Mucosa of rectum (tissue), 2 donors: Measurements from ENCODE around the gene ENTPD3.

Experiments
- H3K27ac ChIP-seq, 2 donors: one replicate each; pipeline ENCODE4 v1.7.0; 2013; ENCODE audit warnings: inconsistent platforms in 2 of 2, low read depth in 2 of 2, low read length in 2 of 2
- H3K27me3 ChIP-seq, 2 donors: one replicate each; pipeline ENCODE4 v1.7.0; 2013; ENCODE audit warnings: low read length in 2 of 2; ENCODE audit not compliant: control insufficient read depth in 2 of 2, insufficient read depth in 2 of 2
- H3K36me3 ChIP-seq, 2 donors: one replicate each; pipeline ENCODE4 v1.7.0; 2013; ENCODE audit warnings: low read length in 2 of 2; ENCODE audit not compliant: control insufficient read depth in 2 of 2, insufficient read depth in 2 of 2
- H3K4me1 ChIP-seq, 2 donors: one replicate each; pipeline ENCODE4 v1.7.0; 2013; ENCODE audit warnings: low read length in 2 of 2, mild to moderate bottlenecking in 1 of 2; ENCODE audit not compliant: control insufficient read depth in 2 of 2, insufficient read depth in 2 of 2
- H3K4me3 ChIP-seq, 2 donors: one replicate each; pipeline ENCODE4 v1.7.0; 2013; ENCODE audit warnings: low read length in 2 of 2
- H3K9ac ChIP-seq, 2 donors: one replicate each; pipeline ENCODE4 v1.7.0; 2013; ENCODE audit warnings: low read length in 2 of 2, low read depth in 1 of 2, mild to moderate bottlenecking in 1 of 2
- H3K9me3 ChIP-seq, 2 donors: one replicate each; pipeline ENCODE4 v1.7.0; 2013; ENCODE audit warnings: low read length in 2 of 2; ENCODE audit not compliant: control insufficient read depth in 2 of 2
- donor health status: healthy.
- donor health status: Normal muscosa, but diverticular disease.

The ENTPD3 gene

DNA sequence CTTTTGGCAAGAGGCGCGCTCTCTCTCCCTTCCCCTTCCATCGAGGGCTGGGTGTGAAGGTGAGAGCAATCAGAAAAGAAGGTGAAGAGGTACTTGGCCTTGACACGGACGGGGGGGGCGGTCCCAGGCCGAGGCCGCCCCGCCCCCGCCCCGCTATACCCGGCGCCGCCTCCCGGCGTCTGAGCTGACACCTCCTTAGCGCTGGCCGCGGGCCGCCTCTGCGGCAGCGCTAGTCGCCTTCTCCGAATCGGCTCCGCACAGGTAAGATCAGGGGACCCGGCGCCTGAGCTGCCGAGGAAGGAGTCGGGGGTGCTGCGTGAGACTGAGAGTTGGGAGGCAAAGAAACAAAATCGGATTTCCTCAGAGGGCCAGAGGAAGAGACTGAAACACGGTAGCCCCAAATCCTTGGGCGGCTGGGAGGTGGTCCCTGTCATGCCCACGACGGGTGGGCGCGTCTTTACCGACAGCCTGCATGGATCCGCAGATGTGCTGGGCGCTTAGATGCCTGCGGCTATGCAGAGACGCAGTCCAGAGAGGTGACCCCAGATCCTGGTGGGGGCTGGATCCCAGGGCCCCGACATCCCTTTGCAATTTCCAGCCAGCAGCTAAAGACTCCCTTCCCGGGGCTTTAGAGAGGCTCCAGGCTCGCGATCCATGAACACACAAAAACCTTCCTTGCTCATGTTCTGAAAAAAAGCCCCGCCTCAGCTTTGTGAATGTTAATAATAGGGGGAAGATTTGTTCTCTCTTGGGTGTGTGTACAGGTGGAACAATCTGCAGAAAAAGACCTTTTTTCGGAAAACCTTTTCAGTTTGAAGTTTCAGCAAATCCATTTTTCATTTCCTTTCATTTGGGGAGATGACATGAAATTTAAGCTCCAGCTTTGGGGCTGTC lies at the start of gene ENTPD3:
Gene ENTPD3 (plus strand): TSS at position 184 of the 894 bp plus-strand sequence. CDS start 874 bp downstream, outside the sequence.
- Histone ChIP-seq H3K27me3 (peaks cover 0 to 7% of the 10 kb centered on the region in 2 donors), H3K36me3 (no peaks in the 10 kb centered on the region), H3K9ac (peak within 1 kb of the TSS in 1 of 2 donors; percentile 54), H3K27ac (no peak within 1 kb of the TSS), H3K4me1 (peaks cover 0 to 3% of the 10 kb centered on the region in 2 donors), H3K4me3 (peak within 1 kb of the TSS; percentile 62 to 63), H3K9me3 (no peaks in the 10 kb centered on the region)

- H3K9ac ChIP-seq = no peak overlapping the region
These were observed 47.1 kb upstream of the ENTPD3 start for GRCh38 chr3:40339871-40340270.

DNA sequence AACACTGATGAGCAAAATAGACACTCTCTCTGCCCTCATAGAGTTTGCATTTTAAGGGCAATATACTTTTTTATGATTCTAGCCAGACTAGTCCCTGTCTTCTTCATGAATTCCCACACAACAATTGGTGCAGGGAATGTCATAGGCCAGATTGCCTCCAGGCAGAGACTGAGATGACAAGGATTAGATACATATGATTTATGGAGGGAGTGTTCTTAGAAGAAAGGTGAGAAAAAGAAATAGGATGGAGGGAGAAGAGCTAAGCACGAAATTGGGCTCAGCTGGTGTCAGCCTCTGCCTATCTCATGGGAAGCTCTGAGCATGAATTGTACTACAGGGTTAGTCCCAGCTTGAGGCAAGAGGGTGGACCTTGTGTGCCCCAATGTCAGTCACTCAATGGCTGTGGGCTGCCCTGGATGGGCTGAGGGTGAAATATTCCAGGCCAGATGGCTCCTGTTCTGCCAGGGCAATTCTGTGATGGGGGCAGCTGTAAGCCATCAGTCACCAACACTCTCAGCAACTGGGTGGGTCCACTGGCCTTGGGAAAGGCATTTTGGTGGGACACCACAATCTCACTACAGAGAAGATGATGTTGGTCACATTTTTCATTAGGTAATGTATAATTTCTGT lies 46.3 kb upstream of the ENTPD3 start:
- no peaks in the 10 kb centered on the region for H3K9me3 ChIP-seq

More at GRCh38 chr3:40339871-40340270, 47.1 kb upstream of the ENTPD3 start:
- Histone ChIP-seq H3K27ac (no peak overlapping the region), H3K4me3 (no peak overlapping the region), H3K27me3 (no peaks in the 10 kb centered on the region), H3K36me3 (no peaks in the 10 kb centered on the region), H3K4me1 (no peaks in the 10 kb centered on the region), H3K9me3 (no peaks in the 10 kb centered on the region)

DNA sequence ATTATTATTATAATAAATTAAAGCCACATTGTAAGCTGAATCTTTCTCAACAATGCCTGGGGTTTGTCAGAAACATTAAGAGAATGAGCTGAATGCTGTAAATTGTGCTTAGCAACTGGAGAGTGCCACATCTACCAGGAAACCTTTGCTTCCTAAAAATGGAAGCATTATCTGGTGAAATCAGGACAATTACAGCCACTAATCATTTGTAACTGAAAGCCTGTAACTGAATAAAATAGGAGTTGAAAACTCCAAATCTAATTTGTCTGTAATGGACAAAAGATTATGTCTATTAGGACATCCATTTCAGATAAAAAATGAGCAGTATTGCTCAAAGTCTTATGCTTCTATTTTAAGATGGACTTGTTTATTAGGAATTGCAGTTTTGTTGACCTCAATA lies 45.3 kb upstream of the ENTPD3 start:
- Histone ChIP-seq H3K4me3 (no peak overlapping the region), H3K4me1 (no peaks in the 10 kb centered on the region), H3K36me3 (no peaks in the 10 kb centered on the region), H3K27ac (no peak overlapping the region), H3K9me3 (no peaks in the 10 kb centered on the region), H3K9ac (no peak overlapping the region), H3K27me3 (no peaks in the 10 kb centered on the region)

More for the DNA sequence above, 46.3 kb upstream of the ENTPD3 start:
- Histone ChIP-seq H3K9ac (no peak overlapping the region), H3K27ac (no peak overlapping the region), H3K4me3 (no peak overlapping the region), H3K4me1 (no peaks in the 10 kb centered on the region), H3K36me3 (no peaks in the 10 kb centered on the region), H3K27me3 (no peaks in the 10 kb centered on the region)

DNA sequence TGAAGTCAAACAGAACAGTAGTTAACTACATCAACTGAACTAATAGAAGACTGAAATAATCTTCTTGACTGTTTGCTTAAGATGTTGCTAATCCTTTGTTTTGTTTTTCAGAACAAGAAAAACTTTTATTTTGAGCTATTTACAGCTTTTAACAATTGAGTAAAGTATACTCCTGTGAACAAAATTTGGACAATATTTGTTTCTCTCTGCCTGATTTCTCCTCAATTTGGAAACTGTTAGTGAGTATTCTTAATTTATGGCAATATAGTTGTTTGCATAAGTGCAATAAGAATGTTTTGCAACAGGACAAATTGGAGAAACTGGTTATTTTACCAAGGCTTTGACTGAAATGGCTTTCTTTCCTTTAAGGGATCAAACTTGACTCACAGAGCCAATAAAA lies 36.5 kb upstream of the ENTPD3 start:
- Histone ChIP-seq H3K36me3 (no peaks in the 10 kb centered on the region), H3K4me1 (no peaks in the 10 kb centered on the region), H3K9ac (no peak overlapping the region), H3K27me3 (no peaks in the 10 kb centered on the region), H3K4me3 (no peak overlapping the region), H3K9me3 (peaks cover 0 to 2% of the 10 kb centered on the region in 2 donors), H3K27ac (no peak overlapping the region)

- H3K9me3 ChIP-seq = no peaks in the 10 kb centered on the region
- no peak overlapping the region for H3K27ac ChIP-seq
- H3K27me3 ChIP-seq = no peaks in the 10 kb centered on the region
- H3K9ac ChIP-seq = no peak overlapping the region
- H3K36me3 ChIP-seq = no peaks in the 10 kb centered on the region
- H3K4me1 ChIP-seq = no peaks in the 10 kb centered on the region
- no peak overlapping the region for H3K4me3 ChIP-seq
These were observed 31.6 kb upstream of the ENTPD3 start for GRCh38 chr3:40355410-40355809.

DNA sequence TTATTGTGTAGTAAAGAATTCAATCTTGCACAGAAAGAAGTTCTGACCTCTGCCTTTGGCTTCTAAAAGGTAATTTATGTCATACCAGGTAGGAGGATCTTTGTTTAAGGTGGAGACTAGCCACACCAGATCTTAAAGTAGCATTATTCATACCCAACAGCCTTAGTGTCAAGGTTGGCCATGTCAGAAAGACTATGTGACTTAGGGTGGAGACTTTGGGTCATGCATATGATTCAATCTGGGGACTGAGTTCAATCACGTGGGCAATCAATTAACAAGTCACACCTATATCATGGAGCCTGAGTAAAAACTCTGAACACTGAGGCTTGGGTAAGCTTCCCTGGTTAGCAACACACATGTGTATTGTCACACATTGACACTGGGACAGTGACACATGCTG lies 28.5 kb upstream of the ENTPD3 start:
- H3K4me3 ChIP-seq = no peak overlapping the region
- H3K4me1 ChIP-seq = no peaks in the 10 kb centered on the region
- no peak overlapping the region for H3K9ac ChIP-seq
- H3K27ac ChIP-seq = no peak overlapping the region
- H3K27me3 ChIP-seq = no peaks in the 10 kb centered on the region
- H3K9me3 ChIP-seq = no peaks in the 10 kb centered on the region
- no peaks in the 10 kb centered on the region for H3K36me3 ChIP-seq

GRCh38 chr3:40363674-40364073 lies 23.3 kb upstream of the ENTPD3 start:
- Histone ChIP-seq H3K4me3 (no peak overlapping the region), H3K27me3 (peaks cover 0 to 2% of the 10 kb centered on the region in 2 donors), H3K9me3 (no peaks in the 10 kb centered on the region), H3K4me1 (no peaks in the 10 kb centered on the region), H3K36me3 (no peaks in the 10 kb centered on the region), H3K9ac (no peak overlapping the region), H3K27ac (no peak overlapping the region)

DNA sequence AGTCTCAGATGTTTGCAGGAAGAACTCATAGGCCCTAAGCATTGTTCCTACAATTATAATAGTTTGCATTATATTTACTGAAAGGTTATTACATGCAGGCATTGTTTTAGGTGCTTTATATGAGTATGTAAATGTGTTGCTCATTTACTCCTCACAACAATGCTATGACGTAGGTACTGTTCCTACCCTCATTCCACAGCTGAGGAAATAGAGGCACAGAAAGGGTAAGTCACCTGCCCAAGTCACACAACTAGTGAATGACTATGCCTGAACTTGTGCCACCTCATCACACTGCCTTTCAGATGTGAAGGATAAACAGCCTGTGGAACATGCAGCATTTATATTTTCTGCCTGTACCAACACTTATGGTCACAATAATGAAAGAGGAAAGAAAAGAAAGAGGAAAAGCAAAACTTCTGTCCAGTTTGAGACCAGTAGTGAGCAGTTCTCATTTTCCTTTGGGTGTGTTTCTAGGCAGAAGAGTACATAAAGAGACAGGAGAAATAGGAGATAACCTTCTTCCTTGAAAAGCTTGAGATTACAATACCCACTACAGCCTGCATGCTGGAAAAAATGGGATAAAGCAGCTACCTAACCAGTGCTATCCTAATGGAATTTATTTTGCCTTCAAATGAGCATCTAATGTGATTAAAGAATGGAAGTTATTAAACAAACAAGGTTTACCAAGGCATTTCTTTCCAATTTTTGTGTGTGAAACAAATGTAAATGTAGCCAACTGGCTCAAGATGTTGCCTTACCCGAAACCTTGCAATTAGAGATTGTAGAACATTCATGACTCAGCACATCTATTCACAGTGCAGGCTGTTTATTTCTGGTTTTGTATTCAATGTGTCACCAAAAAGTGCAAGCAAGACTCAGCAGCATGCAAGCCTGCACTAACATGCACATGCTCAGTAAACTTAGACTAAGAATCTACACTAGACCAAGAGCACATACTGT lies 20.5 kb upstream of the ENTPD3 start:
- Histone ChIP-seq H3K27me3 (peaks cover 0 to 2% of the 10 kb centered on the region in 2 donors), H3K4me3 (no peak overlapping the region), H3K4me1 (no peaks in the 10 kb centered on the region), H3K27ac (no peak overlapping the region), H3K9ac (no peak overlapping the region), H3K36me3 (no peaks in the 10 kb centered on the region), H3K9me3 (no peaks in the 10 kb centered on the region)
